Naive B cell (primary cell): ENCODE data around the gene EIF2B2. TPM values are rescaled to one million over a fixed set of nuclear protein-coding genes. Genes with fewer than 3 reads are reported as not detected.

Experiments used
- polyA plus RNA-seq, 6 donors: library from polyadenylated mRNA; unstranded; fragments of 300-500 nt; fragmentation: Illumina TruSeq; gene quantifications; one replicate each; pipeline ENCODE4 v1.2.3, GENCODE V29; 2021; ENCODE audit warnings: low read depth in 6 of 6

EIF2B2 gene
- polyA plus RNA-seq, 6 donors from 2014 or later = 19.7 to 31.8 (median 26.2) TPM

Other genes starting within 250 kb of the EIF2B2 start
- 10 to 100 TPM in 4 of 6 donors, 1 to 10 TPM in 2; 5.4 to 27.1 (median 12.1) TPM for gene YLPM1, start 239.6 kb upstream of the EIF2B2 start, polyA plus RNA-seq
- gene PROX2, start 126.8 kb upstream of the EIF2B2 start, polyA plus RNA-seq = under 1 TPM in 1 of 6 donors, not detected in 5; 0.22 TPM
- gene DLST, start 121.0 kb upstream of the EIF2B2 start, polyA plus RNA-seq = 10 to 100 TPM in 1 of 6 donors, 1 to 10 TPM in 5; 6.6 to 10.5 (median 8.2) TPM
- under 1 TPM in 2 of 6 donors, not detected in 4; 0.34 to 0.42 TPM for gene RPS6KL1, start 79.7 kb upstream of the EIF2B2 start, polyA plus RNA-seq
- under 1 TPM in 4 of 6 donors, not detected in 2; 0.13 to 0.65 (median 0.15) TPM for gene PGF, start 47.3 kb upstream of the EIF2B2 start, polyA plus RNA-seq
- gene MLH3, start 48.5 kb downstream of the EIF2B2 start, polyA plus RNA-seq = 10 to 100 TPM in 4 of 6 donors, 1 to 10 TPM in 2; 6.4 to 17.3 (median 10.5) TPM
- 10 to 100 TPM; 12.0 to 21.8 (median 17.2) TPM for gene ACYP1, start 61.1 kb downstream of the EIF2B2 start, polyA plus RNA-seq
- gene ZC2HC1C, start 66.7 kb downstream of the EIF2B2 start, polyA plus RNA-seq = 1 to 10 TPM in 1 of 6 donors, under 1 TPM in 4, not detected in 1; 0.15 to 1.2 (median 0.48) TPM
- gene NEK9, start 124.1 kb downstream of the EIF2B2 start, polyA plus RNA-seq = 10 to 100 TPM in 5 of 6 donors, 1 to 10 TPM in 1; 9.4 to 22.7 (median 16.1) TPM
- gene TMED10, start 173.7 kb downstream of the EIF2B2 start, polyA plus RNA-seq = 100 to 1,000 TPM; 228 to 283 (median 252) TPM